GM13977 (cell line): ENCODE results near the gene CHST11.
A peak's percentile ranks its signal among the peaks of the same experiment; 100 is the strongest.

Source experiments
- DNase-seq: peaks from one replicate; pipeline ENCODE4 v3.0.0; 2012; ENCODE audit warnings: low spot score
- in situ Hi-C: fragments of 300-500 bp; cut with MboI; formaldehyde crosslinking; loops from one replicate; pipeline ENCODE4 v1.12.0; 2022; ENCODE audit warnings: low sequenced_read_pairs, low pct_unique_long_range_greater_than_20kb, mixed read lengths, inconsistent platforms; ENCODE audit not compliant: unreplicated experiment
- TF ChIP-seq, protein P1 (sequence below): IDR thresholded peaks from 2 replicates; pipeline ENCODE4 v1.5.1; 2012; ENCODE audit warnings: mild to moderate bottlenecking, control low read depth; ENCODE audit not compliant: insufficient read depth; ENCODE audit errors: extremely low read depth, missing control alignments

CHST11 gene

DNA sequence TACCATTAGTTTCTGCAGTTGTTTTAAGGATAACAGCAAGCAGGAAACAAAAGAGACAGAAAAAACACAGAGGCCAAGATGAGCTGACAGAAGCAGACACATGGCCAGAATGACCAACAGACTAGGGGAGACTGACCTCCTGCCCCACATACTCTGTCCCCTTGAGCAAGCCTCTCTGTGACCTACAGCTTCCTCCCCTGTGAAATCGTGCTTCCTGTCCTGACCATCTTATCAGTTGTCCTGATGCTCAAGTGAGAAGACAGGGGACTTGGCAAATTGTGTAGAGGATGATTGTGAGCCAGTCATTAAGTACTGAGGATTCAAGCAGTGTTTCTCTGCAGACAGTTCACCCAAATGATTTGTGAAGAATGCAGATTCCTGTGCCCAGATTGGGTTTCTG is 272.3 kb downstream of the CHST11 start:
- TF ChIP-seq, protein P1, sequence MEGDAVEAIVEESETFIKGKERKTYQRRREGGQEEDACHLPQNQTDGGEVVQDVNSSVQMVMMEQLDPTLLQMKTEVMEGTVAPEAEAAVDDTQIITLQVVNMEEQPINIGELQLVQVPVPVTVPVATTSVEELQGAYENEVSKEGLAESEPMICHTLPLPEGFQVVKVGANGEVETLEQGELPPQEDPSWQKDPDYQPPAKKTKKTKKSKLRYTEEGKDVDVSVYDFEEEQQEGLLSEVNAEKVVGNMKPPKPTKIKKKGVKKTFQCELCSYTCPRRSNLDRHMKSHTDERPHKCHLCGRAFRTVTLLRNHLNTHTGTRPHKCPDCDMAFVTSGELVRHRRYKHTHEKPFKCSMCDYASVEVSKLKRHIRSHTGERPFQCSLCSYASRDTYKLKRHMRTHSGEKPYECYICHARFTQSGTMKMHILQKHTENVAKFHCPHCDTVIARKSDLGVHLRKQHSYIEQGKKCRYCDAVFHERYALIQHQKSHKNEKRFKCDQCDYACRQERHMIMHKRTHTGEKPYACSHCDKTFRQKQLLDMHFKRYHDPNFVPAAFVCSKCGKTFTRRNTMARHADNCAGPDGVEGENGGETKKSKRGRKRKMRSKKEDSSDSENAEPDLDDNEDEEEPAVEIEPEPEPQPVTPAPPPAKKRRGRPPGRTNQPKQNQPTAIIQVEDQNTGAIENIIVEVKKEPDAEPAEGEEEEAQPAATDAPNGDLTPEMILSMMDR = no peak
- in situ Hi-C loops = no loop called here
- no peak for DNase-seq

DNA sequence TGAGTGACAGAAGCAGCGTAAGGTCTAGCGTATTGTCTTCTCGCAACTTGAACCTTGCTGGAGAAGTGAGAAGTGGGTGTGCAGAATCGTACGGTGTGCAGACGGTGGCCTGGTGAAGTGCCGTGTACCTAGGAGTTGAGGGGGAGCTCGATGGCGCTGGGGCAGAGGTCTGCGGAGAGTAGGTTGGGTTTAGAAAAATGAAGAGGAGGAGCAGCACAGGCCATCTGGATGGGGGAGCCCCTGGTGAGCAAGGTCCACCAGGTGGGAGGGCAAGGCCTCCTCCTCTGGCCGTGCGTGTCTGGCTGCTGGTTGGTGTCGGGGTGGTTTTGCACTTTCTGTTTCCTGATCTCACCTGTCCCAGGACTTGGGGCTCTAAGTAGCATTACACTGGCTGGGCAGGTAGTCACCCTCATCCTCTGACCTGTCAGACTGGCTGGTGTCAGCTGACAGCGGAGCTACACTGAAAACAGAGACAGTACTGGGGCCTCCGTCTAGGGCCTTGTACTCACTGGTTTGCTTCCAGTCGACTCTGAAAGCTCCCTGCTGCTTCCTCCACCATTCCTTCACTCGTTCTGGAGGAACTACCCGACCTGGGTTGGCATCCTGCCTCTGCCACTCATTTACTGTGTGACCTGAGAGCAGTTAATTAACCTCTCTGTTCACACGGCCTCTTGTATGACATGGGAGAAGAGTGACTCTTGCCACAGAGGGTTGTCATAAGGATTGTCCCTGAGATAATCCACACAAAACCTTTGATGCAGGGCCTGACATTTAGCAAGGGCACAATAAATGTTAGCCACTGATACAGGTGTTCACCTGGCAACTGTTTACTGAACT is 273.1 kb downstream of the CHST11 start:
- DNase-seq = no peak
- TF ChIP-seq, protein P1 = no peak
- in situ Hi-C loops = no loop called here

DNA sequence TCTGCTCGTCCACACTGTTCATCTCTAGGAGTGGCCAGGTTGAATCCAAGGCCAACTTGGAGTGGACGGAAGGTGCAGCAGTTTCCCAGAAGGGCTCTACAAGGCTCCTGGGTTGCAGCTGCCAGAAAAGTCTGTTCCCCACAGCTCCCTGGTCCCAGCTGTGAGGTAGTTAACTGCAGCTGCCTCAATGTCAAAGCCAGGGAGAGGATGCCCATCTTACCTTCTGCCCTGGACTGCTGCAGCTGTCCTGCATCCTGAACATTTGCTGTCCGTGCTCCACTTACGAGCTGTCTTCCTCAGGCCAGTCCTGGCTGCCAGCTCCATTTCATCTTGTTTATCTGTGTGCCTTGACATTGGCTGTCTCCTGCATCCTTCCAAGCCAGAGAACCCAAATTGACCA is 274.0 kb downstream of the CHST11 start:
- TF ChIP-seq, protein P1 = no peak
- in situ Hi-C loops = no loop called here
- DNase-seq = no peak

DNA sequence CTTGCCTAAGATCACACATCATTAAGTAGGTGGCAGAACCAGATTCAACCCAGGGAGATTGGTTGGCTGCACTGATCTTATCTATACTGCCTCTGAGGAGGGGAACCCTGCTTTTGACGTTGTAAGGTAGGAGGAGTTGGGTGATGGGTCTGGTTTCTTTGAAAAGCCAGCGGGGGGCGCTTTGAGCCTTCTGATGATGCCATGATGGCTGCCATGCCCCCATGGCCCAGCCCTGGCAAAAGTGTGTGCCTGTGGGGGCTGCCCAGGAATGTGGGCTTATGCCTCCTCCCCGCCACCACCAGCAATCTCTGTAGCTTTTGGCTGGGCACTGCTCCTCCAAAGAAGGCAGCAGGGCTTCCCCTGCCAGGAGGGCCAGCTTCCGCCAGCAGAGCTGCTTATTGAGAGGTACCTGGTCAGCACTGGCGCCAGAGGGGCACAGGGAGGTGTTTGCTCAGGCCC is 277.0 kb downstream of the CHST11 start:
- TF ChIP-seq, protein P1 = peak; percentile 39
- peak; percentile 55 for DNase-seq
- in situ Hi-C loops = no loop called here

DNA sequence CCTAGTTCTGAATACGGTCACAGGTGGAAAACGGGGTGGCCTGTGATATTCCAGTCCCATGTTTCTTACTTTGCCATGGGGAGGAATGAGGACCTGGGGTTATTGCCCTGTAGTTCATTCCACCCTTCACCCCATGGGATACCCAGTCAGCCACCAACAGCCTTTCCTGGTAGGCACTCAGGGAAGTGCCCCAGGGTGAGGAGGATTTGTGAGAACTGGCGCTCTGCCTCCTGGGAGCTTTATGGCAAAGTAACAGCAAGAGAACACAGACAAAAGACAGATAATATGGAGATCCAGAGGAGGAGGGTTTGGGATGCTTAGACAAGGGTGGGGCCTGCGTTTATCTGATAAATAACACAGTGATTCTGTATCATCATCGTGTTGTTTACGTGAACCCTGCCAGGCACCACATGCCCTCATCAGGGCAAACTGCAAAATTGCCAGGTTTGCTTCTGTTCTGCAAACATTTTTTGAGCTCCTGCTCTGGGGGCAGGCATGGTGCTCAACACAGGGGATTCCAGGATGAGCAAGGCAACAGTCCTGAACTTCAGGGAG is 277.9 kb downstream of the CHST11 start:
- TF ChIP-seq, protein P1 = no peak
- in situ Hi-C loops = no loop called here
- no peak for DNase-seq

DNA sequence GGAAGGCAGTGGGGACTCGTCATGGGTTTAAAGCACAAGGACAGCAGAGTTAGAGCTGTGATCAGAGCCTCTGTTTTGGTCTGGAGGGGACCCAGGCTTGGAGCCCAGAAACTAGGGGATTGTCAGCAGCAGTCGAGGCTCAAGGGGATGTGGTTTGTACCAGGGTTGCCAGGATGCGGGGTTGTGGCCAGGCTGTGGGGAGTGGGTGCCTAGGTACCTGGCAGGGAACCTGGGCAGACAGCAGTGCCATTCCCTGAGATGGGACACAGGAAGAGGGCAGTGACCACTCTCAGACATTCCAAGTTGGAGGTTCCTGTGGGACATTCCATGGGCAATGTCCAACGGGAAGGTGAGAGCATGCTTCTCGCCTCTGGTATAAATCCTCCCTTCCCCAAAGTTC is 279.1 kb downstream of the CHST11 start:
- DNase-seq = no peak
- in situ Hi-C loops = no loop called here
- TF ChIP-seq, protein P1 = no peak
